ENCODE results near the gene DDT. TPM values are rescaled to one million over a fixed set of nuclear protein-coding genes. Genes with fewer than 3 reads are reported as not detected.

Gene DDT
- total RNA-seq, 4 donors from 2014 or later, result 225 to 338 (median 285) TPM

DNA sequence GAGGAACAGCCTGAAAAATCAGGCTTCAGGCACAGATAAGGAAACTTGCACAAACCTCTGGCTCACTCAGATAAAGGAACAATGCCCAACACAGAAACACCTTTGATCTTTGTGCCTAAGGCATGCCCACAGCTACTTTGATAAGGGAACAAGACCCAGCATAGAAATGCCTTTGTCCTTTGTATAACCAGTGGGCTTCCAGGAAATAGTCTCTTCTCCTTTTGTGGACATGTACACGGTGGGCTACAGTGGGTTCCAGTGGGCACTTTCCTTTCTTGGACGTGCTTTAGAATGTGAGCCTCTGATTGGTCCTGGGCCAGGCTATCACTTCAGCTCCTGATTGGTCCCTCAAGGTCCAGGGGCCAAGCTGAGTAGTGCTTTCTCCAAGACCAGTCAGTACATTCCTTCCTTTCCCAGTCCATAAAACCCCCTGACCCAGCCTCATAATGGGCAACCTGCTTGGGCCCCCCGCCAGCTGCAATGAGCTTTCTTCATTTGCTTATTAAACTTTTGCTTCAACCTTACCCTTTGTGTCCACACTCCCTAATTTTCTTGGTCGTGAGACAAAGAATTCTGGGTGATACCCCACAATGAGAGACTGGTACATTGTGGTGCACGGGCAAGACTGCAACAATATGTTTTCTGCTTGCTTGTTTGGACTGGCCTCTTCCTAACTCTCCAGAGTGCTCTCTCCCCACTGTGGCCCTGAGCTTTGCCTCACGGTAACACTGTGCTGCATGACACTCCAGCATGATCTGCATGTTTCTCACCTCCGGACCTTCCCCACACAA is 35.2 kb upstream of the DDT start:
- DNase-seq, result no peak
- H3K4me3 ChIP-seq, result no peak overlapping the region
- H3K36me3 ChIP-seq, result no peaks in the 10 kb centered on the region
- no peak overlapping the region for H3K27ac ChIP-seq
- peaks cover 0 to 8% (median 2%) of the 10 kb centered on the region in 4 donors for H3K4me1 ChIP-seq
- no peaks in the 10 kb centered on the region for H3K27me3 ChIP-seq
- TF ChIP-seq, protein P1, sequence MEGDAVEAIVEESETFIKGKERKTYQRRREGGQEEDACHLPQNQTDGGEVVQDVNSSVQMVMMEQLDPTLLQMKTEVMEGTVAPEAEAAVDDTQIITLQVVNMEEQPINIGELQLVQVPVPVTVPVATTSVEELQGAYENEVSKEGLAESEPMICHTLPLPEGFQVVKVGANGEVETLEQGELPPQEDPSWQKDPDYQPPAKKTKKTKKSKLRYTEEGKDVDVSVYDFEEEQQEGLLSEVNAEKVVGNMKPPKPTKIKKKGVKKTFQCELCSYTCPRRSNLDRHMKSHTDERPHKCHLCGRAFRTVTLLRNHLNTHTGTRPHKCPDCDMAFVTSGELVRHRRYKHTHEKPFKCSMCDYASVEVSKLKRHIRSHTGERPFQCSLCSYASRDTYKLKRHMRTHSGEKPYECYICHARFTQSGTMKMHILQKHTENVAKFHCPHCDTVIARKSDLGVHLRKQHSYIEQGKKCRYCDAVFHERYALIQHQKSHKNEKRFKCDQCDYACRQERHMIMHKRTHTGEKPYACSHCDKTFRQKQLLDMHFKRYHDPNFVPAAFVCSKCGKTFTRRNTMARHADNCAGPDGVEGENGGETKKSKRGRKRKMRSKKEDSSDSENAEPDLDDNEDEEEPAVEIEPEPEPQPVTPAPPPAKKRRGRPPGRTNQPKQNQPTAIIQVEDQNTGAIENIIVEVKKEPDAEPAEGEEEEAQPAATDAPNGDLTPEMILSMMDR (IDR thresholded peaks at IDR 0.05), result no peak
- TF ChIP-seq POLR2A (IDR thresholded peaks at IDR 0.05), result no peak
- no peaks in the 10 kb centered on the region for H3K9me3 ChIP-seq

- DNase-seq, result no peak
- TF ChIP-seq, protein P1 (IDR thresholded peaks at IDR 0.05), result no peak
- no peak for TF ChIP-seq POLR2A (IDR thresholded peaks at IDR 0.05)
- peaks cover 0 to 8% (median 2%) of the 10 kb centered on the region in 4 donors for H3K4me1 ChIP-seq
Measured at GRCh38 chr22:24008381-24009226, 34.4 kb upstream of the DDT start.

DNA sequence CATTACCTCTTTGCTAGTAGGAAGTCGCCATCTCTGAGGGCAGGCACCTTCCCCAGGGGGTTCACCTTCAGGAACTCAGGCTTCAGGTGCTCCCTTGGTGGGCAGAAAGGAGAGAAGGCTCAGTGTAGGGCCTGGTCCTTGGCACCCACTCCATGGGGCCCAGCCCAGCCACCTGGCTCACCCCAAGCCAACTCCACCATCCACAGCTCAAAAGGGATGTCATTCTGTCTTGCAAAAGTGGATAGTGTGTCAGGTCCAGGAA is 33.7 kb upstream of the DDT start:
- no peaks in the 10 kb centered on the region for H3K9me3 ChIP-seq
- DNase-seq, result no peak
- no peak overlapping the region for H3K27ac ChIP-seq
- no peak overlapping the region for H3K4me3 ChIP-seq
- peaks cover 0 to 8% (median 2%) of the 10 kb centered on the region in 4 donors for H3K4me1 ChIP-seq
- H3K27me3 ChIP-seq, result no peaks in the 10 kb centered on the region
- TF ChIP-seq, protein P1 (IDR thresholded peaks at IDR 0.05), result no peak
- TF ChIP-seq POLR2A (IDR thresholded peaks at IDR 0.05), result no peak
- no peaks in the 10 kb centered on the region for H3K36me3 ChIP-seq

More at GRCh38 chr22:24008381-24009226, 34.4 kb upstream of the DDT start:
- Histone ChIP-seq H3K9me3 (no peaks in the 10 kb centered on the region), H3K27ac (no peak overlapping the region), H3K4me3 (no peak overlapping the region), H3K27me3 (no peaks in the 10 kb centered on the region), H3K36me3 (no peaks in the 10 kb centered on the region)

- H3K27ac ChIP-seq, result no peak overlapping the region
- H3K27me3 ChIP-seq, result no peaks in the 10 kb centered on the region
- no peak for DNase-seq
- no peak for TF ChIP-seq POLR2A (IDR thresholded peaks at IDR 0.05)
- TF ChIP-seq, protein P1 (IDR thresholded peaks at IDR 0.05), result no peak
- no peaks in the 10 kb centered on the region for H3K9me3 ChIP-seq
- peaks cover 0 to 4% (median 2%) of the 10 kb centered on the region in 4 donors for H3K4me1 ChIP-seq
- H3K36me3 ChIP-seq, result no peaks in the 10 kb centered on the region
- H3K4me3 ChIP-seq, result no peak overlapping the region
Measured at GRCh38 chr22:24007253-24008021, 33.2 kb upstream of the DDT start.

- Histone ChIP-seq H3K27ac (no peak overlapping the region), H3K36me3 (no peaks in the 10 kb centered on the region), H3K27me3 (no peaks in the 10 kb centered on the region), H3K9me3 (no peaks in the 10 kb centered on the region), H3K4me3 (no peak overlapping the region), H3K4me1 (peaks cover 0 to 2% (median 0%) of the 10 kb centered on the region in 4 donors)
- DNase-seq, result no peak
- TF ChIP-seq, protein P1 (IDR thresholded peaks at IDR 0.05), result no peak
- TF ChIP-seq POLR2A (IDR thresholded peaks at IDR 0.05), result no peak
Measured at GRCh38 chr22:24006914-24007214, 32.6 kb upstream of the DDT start.
